ENCODE results near the gene PLA2G2F. TPM values are rescaled to one million over a fixed set of nuclear protein-coding genes. Genes with fewer than 3 reads are reported as not detected.

Gene PLA2G2F
- total and polyA plus RNA-seq, 9 of the 15 experiments (the other 6 are each of a cell fraction or from before 2014, with no cell fraction given): not detected

DNA sequence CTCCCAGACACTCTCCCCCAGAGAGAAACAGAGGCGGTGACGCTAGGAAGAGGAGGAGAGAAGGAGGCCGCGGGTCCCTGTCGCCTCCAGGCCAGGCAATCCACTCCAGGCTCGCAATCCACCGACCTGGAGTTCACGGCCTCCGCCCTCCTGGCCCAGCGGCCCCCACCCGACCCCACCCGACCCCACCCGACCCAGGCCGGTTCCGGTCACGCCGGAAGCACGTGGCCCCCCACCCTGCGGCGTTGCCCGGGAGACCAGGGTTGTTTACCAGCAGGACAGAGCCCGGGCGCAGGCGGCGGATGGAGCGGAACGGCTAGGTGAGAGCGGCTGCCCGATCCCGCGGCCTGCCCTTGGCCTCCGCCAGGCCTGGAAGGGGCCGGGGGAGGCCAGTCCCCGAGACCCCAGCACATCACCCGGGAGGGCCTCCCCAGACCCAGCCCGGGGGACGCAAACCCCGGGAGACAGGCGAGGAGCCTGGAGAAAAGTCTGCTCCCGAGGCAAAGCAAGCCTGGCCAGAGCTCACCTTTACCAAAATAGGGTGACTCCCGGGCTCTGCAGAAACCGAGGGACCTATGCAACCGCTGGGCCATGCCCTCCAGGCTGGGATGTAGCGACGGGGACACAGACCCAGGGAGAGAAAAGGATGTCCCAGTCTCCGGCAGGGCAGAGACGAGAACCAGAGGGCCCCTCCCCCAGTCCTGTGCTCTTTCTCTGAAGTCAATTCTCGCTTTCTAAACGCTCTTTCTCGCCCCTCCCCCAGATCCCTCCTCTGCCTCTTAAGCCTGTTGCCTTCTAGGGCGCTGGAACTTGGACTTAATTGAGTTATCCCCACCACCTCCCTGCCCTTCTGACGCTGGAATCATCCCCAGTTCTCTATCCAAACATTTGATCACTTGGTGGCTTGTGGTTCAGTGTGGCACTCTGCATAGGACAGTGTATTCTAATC is 47.0 kb downstream of the PLA2G2F start, which contains the start of the genes PLA2G2C and UBXN10 (continued):
- TF ChIP-seq, protein P1, sequence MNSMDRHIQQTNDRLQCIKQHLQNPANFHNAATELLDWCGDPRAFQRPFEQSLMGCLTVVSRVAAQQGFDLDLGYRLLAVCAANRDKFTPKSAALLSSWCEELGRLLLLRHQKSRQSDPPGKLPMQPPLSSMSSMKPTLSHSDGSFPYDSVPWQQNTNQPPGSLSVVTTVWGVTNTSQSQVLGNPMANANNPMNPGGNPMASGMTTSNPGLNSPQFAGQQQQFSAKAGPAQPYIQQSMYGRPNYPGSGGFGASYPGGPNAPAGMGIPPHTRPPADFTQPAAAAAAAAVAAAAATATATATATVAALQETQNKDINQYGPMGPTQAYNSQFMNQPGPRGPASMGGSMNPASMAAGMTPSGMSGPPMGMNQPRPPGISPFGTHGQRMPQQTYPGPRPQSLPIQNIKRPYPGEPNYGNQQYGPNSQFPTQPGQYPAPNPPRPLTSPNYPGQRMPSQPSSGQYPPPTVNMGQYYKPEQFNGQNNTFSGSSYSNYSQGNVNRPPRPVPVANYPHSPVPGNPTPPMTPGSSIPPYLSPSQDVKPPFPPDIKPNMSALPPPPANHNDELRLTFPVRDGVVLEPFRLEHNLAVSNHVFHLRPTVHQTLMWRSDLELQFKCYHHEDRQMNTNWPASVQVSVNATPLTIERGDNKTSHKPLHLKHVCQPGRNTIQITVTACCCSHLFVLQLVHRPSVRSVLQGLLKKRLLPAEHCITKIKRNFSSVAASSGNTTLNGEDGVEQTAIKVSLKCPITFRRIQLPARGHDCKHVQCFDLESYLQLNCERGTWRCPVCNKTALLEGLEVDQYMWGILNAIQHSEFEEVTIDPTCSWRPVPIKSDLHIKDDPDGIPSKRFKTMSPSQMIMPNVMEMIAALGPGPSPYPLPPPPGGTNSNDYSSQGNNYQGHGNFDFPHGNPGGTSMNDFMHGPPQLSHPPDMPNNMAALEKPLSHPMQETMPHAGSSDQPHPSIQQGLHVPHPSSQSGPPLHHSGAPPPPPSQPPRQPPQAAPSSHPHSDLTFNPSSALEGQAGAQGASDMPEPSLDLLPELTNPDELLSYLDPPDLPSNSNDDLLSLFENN (IDR thresholded peaks at IDR 0.05; ENCODE audit: low read depth in 2 of 2, low read length in 2 of 2): peak; percentile 3 to 39; a peak in 2 of 4 replicates
- TF ChIP-seq, protein P2, sequence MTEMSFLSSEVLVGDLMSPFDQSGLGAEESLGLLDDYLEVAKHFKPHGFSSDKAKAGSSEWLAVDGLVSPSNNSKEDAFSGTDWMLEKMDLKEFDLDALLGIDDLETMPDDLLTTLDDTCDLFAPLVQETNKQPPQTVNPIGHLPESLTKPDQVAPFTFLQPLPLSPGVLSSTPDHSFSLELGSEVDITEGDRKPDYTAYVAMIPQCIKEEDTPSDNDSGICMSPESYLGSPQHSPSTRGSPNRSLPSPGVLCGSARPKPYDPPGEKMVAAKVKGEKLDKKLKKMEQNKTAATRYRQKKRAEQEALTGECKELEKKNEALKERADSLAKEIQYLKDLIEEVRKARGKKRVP (CRISPR knock-in tag; IDR thresholded peaks at IDR 0.05): no peak
- TF ChIP-seq RBBP5 (IDR thresholded peaks at IDR 0.05; ENCODE audit: borderline replicate concordance, insufficient read depth, low read length, poor library complexity, severe bottlenecking): no peak
- TF ChIP-seq, protein P3, sequence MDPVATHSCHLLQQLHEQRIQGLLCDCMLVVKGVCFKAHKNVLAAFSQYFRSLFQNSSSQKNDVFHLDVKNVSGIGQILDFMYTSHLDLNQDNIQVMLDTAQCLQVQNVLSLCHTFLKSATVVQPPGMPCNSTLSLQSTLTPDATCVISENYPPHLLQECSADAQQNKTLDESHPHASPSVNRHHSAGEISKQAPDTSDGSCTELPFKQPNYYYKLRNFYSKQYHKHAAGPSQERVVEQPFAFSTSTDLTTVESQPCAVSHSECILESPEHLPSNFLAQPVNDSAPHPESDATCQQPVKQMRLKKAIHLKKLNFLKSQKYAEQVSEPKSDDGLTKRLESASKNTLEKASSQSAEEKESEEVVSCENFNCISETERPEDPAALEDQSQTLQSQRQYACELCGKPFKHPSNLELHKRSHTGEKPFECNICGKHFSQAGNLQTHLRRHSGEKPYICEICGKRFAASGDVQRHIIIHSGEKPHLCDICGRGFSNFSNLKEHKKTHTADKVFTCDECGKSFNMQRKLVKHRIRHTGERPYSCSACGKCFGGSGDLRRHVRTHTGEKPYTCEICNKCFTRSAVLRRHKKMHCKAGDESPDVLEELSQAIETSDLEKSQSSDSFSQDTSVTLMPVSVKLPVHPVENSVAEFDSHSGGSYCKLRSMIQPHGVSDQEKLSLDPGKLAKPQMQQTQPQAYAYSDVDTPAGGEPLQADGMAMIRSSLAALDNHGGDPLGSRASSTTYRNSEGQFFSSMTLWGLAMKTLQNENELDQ (CRISPR knock-in tag; IDR thresholded peaks at IDR 0.05; ENCODE audit: borderline replicate concordance): no peak
- no peak for TF ChIP-seq KDM5B (IDR thresholded peaks at IDR 0.05; ENCODE audit: insufficient replicate concordance, low read depth, low read length)
- TF ChIP-seq SP2 (IDR thresholded peaks at IDR 0.05; ENCODE audit: extremely low read depth, low read depth, low read length, poor library complexity, severe bottlenecking): peak; percentile 18
- no peak for TF ChIP-seq L3MBTL2 (IDR thresholded peaks at IDR 0.05)
- TF ChIP-seq, protein P4, sequence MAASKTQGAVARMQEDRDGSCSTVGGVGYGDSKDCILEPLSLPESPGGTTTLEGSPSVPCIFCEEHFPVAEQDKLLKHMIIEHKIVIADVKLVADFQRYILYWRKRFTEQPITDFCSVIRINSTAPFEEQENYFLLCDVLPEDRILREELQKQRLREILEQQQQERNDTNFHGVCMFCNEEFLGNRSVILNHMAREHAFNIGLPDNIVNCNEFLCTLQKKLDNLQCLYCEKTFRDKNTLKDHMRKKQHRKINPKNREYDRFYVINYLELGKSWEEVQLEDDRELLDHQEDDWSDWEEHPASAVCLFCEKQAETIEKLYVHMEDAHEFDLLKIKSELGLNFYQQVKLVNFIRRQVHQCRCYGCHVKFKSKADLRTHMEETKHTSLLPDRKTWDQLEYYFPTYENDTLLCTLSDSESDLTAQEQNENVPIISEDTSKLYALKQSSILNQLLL (CRISPR knock-in tag; IDR thresholded peaks at IDR 0.05; ENCODE audit: borderline replicate concordance): no peak
- TF ChIP-seq RBM34 (IDR thresholded peaks at IDR 0.05; ENCODE audit: borderline replicate concordance, insufficient read depth, low read length): no peak
- no peak for TF ChIP-seq ZNF133 (CRISPR knock-in tag; IDR thresholded peaks at IDR 0.05)
- no peak; the same call in 1 of the 2 replicates for TF ChIP-seq NR1H2 (CRISPR knock-in tag; IDR thresholded peaks at IDR 0.05)
- TF ChIP-seq YBX1 (IDR thresholded peaks at IDR 0.05): no peak
- peak; percentile 31; the same call in 1 of the 2 replicates for TF ChIP-seq HDAC2 (IDR thresholded peaks at IDR 0.05)
- no peak for TF ChIP-seq SRSF1 (IDR thresholded peaks at IDR 0.05; ENCODE audit: low read depth, low read length)
- TF ChIP-seq SRSF9 (IDR thresholded peaks at IDR 0.05; ENCODE audit: borderline replicate concordance, low read depth, low read length): no peak
- 0 out of 2 replicates have a peak, but pooled peaks have one; percentile 20 for TF ChIP-seq CREB1 (IDR thresholded peaks at IDR 0.05)
- TF ChIP-seq CREB1 (CRISPR knock-in tag; IDR thresholded peaks at IDR 0.05): no peak
- no peak; the same call in 1 of the 2 replicates for TF ChIP-seq PHF21A (IDR thresholded peaks at IDR 0.05; ENCODE audit: borderline replicate concordance, low read depth)
- TF ChIP-seq SETDB1 (IDR thresholded peaks at IDR 0.05; ENCODE audit: low read length): no peak

Measured in K562 (cell line).